Endodermal cell (in vitro differentiated cells): Measurements from ENCODE around the gene BOC. TPM values are rescaled to one million over a fixed set of nuclear protein-coding genes. Genes with fewer than 3 reads are reported as not detected.
A peak's percentile ranks its signal among the peaks of the same experiment; 100 is the strongest.

Experiments used
- DNase-seq: peaks from one replicate; pipeline ENCODE4 v3.0.0-alpha.2; 2017
- H3K27ac ChIP-seq: 2 replicates; pipeline ENCODE4 v1.5.1; 2013; ENCODE audit warnings: mild to moderate bottlenecking, low read depth, low read length, moderate library complexity
- H3K27me3 ChIP-seq: 2 replicates; pipeline ENCODE4 v1.6.1; 2013; ENCODE audit warnings: mild to moderate bottlenecking, low read length, moderate library complexity; ENCODE audit not compliant: insufficient read depth, control insufficient read depth, poor library complexity, severe bottlenecking
- H3K36me3 ChIP-seq: 2 replicates; pipeline ENCODE4 v1.7.0; 2013; ENCODE audit warnings: mild to moderate bottlenecking, low read length, moderate library complexity; ENCODE audit not compliant: control insufficient read depth, insufficient read depth
- H3K4me1 ChIP-seq: one replicate; pipeline ENCODE4 v1.7.0; 2013; ENCODE audit warnings: low read length; ENCODE audit not compliant: control insufficient read depth, insufficient read depth
- H3K4me3 ChIP-seq: 2 replicates; pipeline ENCODE4 v1.5.1; 2013; ENCODE audit warnings: mild to moderate bottlenecking, low read length, moderate library complexity
- H3K9ac ChIP-seq: 2 replicates; pipeline ENCODE4 v1.6.1; 2013; ENCODE audit warnings: mild to moderate bottlenecking, low read length, moderate library complexity; ENCODE audit not compliant: poor library complexity, severe bottlenecking; ENCODE audit errors: extremely low read depth
- H3K9me3 ChIP-seq: 2 replicates; pipeline ENCODE4 v1.6.1; 2013; ENCODE audit warnings: mild to moderate bottlenecking, low read length, moderate library complexity; ENCODE audit not compliant: control insufficient read depth
- H3K27ac Mint-ChIP-seq: 2 replicates; pipeline ENCODE4 v1.8.0; 2020; ENCODE audit warnings: mixed read lengths
- H3K27me3 Mint-ChIP-seq: 2 replicates; pipeline ENCODE4 v1.8.0; 2021; ENCODE audit warnings: mild to moderate bottlenecking, mixed read lengths; ENCODE audit not compliant: insufficient read depth
- H3K36me3 Mint-ChIP-seq: 2 replicates; pipeline ENCODE4 v1.8.0; 2020; ENCODE audit warnings: low read depth, mixed read lengths
- H3K4me1 Mint-ChIP-seq: 2 replicates; pipeline ENCODE4 v1.8.0; 2020; ENCODE audit warnings: mixed read lengths
- H3K4me3 Mint-ChIP-seq: 2 replicates; pipeline ENCODE4 v1.8.0; 2020; ENCODE audit warnings: mild to moderate bottlenecking, moderate library complexity, mixed read lengths
- H3K9me3 Mint-ChIP-seq: 2 replicates; pipeline ENCODE4 v1.8.0; 2020; ENCODE audit warnings: mild to moderate bottlenecking, mixed read lengths
- WGBS, 2 experiments: methylation state at CpG; one replicate each; pipeline versions ENCODE4 v1.1.5 to v1.1.7; 2013; ENCODE audit warnings: missing lambda C conversion rate in 2 of 2, mixed read lengths in 1 of 2; ENCODE audit not compliant: insufficient coverage in 1 of 2, insufficient read length in 1 of 2; 5-methylcytosine and 5-hydroxymethylcytosine counted together
- total RNA-seq, 2 donors: library from RNA; stranded (reverse); fragmentation: NEBNext Ultra II Directional in 1 of 2; extraction: Animal tissue kit (Norgen Biotek cat#: 25700) in 1 of 2; gene quantifications; 2 replicates in 1 of 2; 3 replicates in 1 of 2; pipeline ENCODE4 v1.2.1, GENCODE V29; 2021
- TF ChIP-seq, protein P1 (sequence below): fragments of 200-600 bp; sonication (generic); conservative IDR thresholded peaks from 2 replicates; pipeline ENCODE4 v1.5.0; 2021; ENCODE audit warnings: antibody characterized with exemption, mild to moderate bottlenecking

Gene BOC
- total RNA-seq, 2 donors from 2014 or later = 9.8 to 12.3 TPM

DNA sequence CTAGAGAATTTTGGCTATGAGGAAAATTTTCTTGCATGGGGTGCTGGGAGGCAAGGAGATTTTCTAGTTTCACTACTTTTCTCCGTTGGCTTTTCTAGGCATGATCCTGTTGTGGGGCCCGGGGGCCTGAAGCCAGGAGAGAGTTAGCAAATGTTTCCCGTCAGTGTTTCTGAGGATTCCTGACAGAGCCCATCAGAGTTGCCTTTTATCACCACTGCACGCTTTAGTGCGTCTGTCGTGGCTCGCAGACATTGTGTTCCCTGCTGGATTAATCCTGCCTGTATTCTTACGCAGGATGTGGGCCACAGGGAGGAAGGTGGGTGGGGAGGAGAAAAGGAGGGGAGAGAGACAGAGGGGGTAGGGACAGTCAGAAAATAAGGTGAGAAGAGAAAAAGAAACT is 18.1 kb upstream of the BOC start:
- no peaks in the 10 kb centered on the region for H3K36me3 Mint-ChIP-seq
- H3K4me1 Mint-ChIP-seq = peaks cover 8% of the 10 kb centered on the region
- Histone ChIP-seq H3K36me3 (no peaks in the 10 kb centered on the region), H3K4me3 (no peak overlapping the region), H3K9ac (no peak overlapping the region), H3K27ac (peak overlapping the region; percentile 47), H3K27me3 (no peaks in the 10 kb centered on the region), H3K9me3 (peaks cover 13% of the 10 kb centered on the region), H3K4me1 (no peaks in the 10 kb centered on the region)
- WGBS, 2 experiments = 29 to 57% methylated on average over 8 of the region's 8 CpGs
- TF ChIP-seq, protein P1, sequence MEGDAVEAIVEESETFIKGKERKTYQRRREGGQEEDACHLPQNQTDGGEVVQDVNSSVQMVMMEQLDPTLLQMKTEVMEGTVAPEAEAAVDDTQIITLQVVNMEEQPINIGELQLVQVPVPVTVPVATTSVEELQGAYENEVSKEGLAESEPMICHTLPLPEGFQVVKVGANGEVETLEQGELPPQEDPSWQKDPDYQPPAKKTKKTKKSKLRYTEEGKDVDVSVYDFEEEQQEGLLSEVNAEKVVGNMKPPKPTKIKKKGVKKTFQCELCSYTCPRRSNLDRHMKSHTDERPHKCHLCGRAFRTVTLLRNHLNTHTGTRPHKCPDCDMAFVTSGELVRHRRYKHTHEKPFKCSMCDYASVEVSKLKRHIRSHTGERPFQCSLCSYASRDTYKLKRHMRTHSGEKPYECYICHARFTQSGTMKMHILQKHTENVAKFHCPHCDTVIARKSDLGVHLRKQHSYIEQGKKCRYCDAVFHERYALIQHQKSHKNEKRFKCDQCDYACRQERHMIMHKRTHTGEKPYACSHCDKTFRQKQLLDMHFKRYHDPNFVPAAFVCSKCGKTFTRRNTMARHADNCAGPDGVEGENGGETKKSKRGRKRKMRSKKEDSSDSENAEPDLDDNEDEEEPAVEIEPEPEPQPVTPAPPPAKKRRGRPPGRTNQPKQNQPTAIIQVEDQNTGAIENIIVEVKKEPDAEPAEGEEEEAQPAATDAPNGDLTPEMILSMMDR = no peak
- H3K27ac Mint-ChIP-seq = no peak overlapping the region
- peaks cover 12% of the 10 kb centered on the region for H3K9me3 Mint-ChIP-seq
- no peak for DNase-seq
- H3K27me3 Mint-ChIP-seq = no peaks in the 10 kb centered on the region
- no peak overlapping the region for H3K4me3 Mint-ChIP-seq

DNA sequence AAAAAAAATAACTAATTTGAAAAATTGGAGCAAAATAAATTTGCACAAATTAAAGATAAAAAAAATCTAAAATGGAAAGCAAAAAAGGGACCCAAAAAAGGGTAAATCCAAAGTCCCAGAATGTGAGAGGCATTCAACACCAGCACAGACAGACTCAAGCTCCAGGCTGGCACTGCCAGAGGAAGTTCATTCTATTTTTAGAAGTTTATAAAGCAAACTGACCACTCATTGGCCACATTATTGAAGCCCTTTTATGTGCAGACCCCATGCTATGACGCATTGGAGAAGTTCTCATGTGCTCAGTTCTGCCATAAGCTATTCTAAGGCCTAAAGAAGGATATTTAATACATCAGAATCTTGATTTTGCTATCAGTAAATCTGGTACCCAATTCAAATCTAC is 17.6 kb upstream of the BOC start:
- H3K4me3 Mint-ChIP-seq = no peak overlapping the region
- TF ChIP-seq, protein P1 = no peak
- Histone ChIP-seq H3K27ac (peak overlapping the region; percentile 47), H3K9ac (no peak overlapping the region), H3K36me3 (no peaks in the 10 kb centered on the region), H3K27me3 (no peaks in the 10 kb centered on the region), H3K4me3 (no peak overlapping the region), H3K9me3 (peaks cover 17% of the 10 kb centered on the region), H3K4me1 (no peaks in the 10 kb centered on the region)
- 86 to 100% methylated on average over 1 of the region's 1 CpG for WGBS, 2 experiments
- peaks cover 8% of the 10 kb centered on the region for H3K4me1 Mint-ChIP-seq
- H3K36me3 Mint-ChIP-seq = no peaks in the 10 kb centered on the region
- no peak for DNase-seq
- no peaks in the 10 kb centered on the region for H3K27me3 Mint-ChIP-seq
- H3K27ac Mint-ChIP-seq = no peak overlapping the region
- peaks cover 13% of the 10 kb centered on the region for H3K9me3 Mint-ChIP-seq

- no peak overlapping the region for H3K9ac ChIP-seq
- Mint-ChIP-seq H3K9me3 (peaks cover 8% of the 10 kb centered on the region), H3K4me1 (peaks cover 19% of the 10 kb centered on the region), H3K36me3 (no peaks in the 10 kb centered on the region), H3K27me3 (no peaks in the 10 kb centered on the region), H3K27ac (no peak overlapping the region), H3K4me3 (no peak overlapping the region)
- no peaks in the 10 kb centered on the region for H3K27me3 ChIP-seq
- no peak overlapping the region for H3K27ac ChIP-seq
- no peaks in the 10 kb centered on the region for H3K36me3 ChIP-seq
- TF ChIP-seq, protein P1 = no peak
- H3K4me3 ChIP-seq = no peak overlapping the region
- H3K4me1 ChIP-seq = no peaks in the 10 kb centered on the region
- H3K9me3 ChIP-seq = peaks cover 10% of the 10 kb centered on the region
- WGBS, 2 experiments = 88% methylated on average over 3 to 4 of the region's 4 CpGs
- DNase-seq = no peak
Observed at GRCh38 chr3:113194823-113195401, 16.4 kb upstream of the BOC start.
